ENCODE measurements around the gene CYTH4.

Gene CYTH4

GRCh38 chr22:37330200-37331033 lies 48.1 kb downstream of the CYTH4 start:
- peak; percentile 86 for DNase-seq (ENCODE audit: low spot score)

GRCh38 chr22:37331034-37331428 lies 48.7 kb downstream of the CYTH4 start:
- peak; percentile 84 for DNase-seq (ENCODE audit: low spot score)

GRCh38 chr22:37331856-37332536 lies 49.7 kb downstream of the CYTH4 start:
- DNase-seq (ENCODE audit: low spot score): no peak

GRCh38 chr22:37333724-37334460 lies 51.6 kb downstream of the CYTH4 start:
- no peak for DNase-seq (ENCODE audit: low spot score)

- no peak for DNase-seq (ENCODE audit: low spot score)
These were observed 52.2 kb downstream of the CYTH4 start for GRCh38 chr22:37334461-37334858.

GRCh38 chr22:37334859-37335805 lies 52.8 kb downstream of the CYTH4 start:
- no peak for DNase-seq (ENCODE audit: low spot score)

GRCh38 chr22:37335806-37336199 lies 53.5 kb downstream of the CYTH4 start:
- no peak for DNase-seq (ENCODE audit: low spot score)

- no peak for DNase-seq (ENCODE audit: low spot score)
These were observed 54.3 kb downstream of the CYTH4 start for GRCh38 chr22:37336579-37336978.

GRCh38 chr22:37337204-37337943 lies 55.1 kb downstream of the CYTH4 start:
- DNase-seq (ENCODE audit: low spot score): no peak

GRCh38 chr22:37338539-37339246 lies 56.4 kb downstream of the CYTH4 start:
- no peak for DNase-seq (ENCODE audit: low spot score)

GRCh38 chr22:37340331-37341262 lies 58.3 kb downstream of the CYTH4 start:
- no peak for DNase-seq (ENCODE audit: low spot score)

GRCh38 chr22:37342065-37342464 lies 59.8 kb downstream of the CYTH4 start:
- DNase-seq (ENCODE audit: low spot score): no peak

- DNase-seq (ENCODE audit: low spot score): no peak
These were observed 61.0 kb downstream of the CYTH4 start for GRCh38 chr22:37343348-37343747.

GRCh38 chr22:37343863-37344734 lies 61.8 kb downstream of the CYTH4 start:
- no peak for DNase-seq (ENCODE audit: low spot score)

- DNase-seq (ENCODE audit: low spot score): no peak
These were observed 62.6 kb downstream of the CYTH4 start for GRCh38 chr22:37344735-37345449.

- DNase-seq (ENCODE audit: low spot score): peak; percentile 81
These were observed 63.7 kb downstream of the CYTH4 start for GRCh38 chr22:37345863-37346504.

- no peak for DNase-seq (ENCODE audit: low spot score)
These were observed 64.2 kb downstream of the CYTH4 start for GRCh38 chr22:37346505-37346895.

All from AG08396 (cell line).